HCT116 (cell line): ENCODE data around the gene CALD1. TPM values are rescaled to one million over a fixed set of nuclear protein-coding genes. Genes with fewer than 3 reads are reported as not detected.

ENCODE experiments used
- ATAC-seq: fragments of 200-7000 bp; cut with Tn5 transposase; 2 replicates; pipeline ENCODE4 v1.9.1; 2020; ENCODE audit warnings: mild to moderate bottlenecking, moderate library complexity
- BruUV-seq: library from RNA; stranded (reverse); fragments of 400-500 nt; replicated peaks from 2 replicates; lab custom pipeline; 2021; lab: Mats Ljungman, UMichigan
- CTCF ChIA-PET: fragments of 300-600 bp; sonication (Branson Sonifier 250); formaldehyde crosslinking; loops from one replicate; lab custom pipeline; 2021; ENCODE audit warnings: antibody characterized with exemption; lab: Charles Lee
- POLR2A ChIA-PET: fragments of 300-600, 350-600 bp; sonication (Branson Sonifier 250); formaldehyde crosslinking; loops from one replicate; lab custom pipeline; 2021; ENCODE audit warnings: antibody characterized with exemption; lab: Charles Lee
- RAD21 ChIA-PET, 2 experiments: fragments of 300-600 bp; sonication (Branson Sonifier 250); formaldehyde crosslinking; loops; one replicate each; lab custom pipeline; 2023; ENCODE audit warnings: low total read pairs in 2 of 2; ENCODE audit not compliant: uncharacterized antibody in 2 of 2, unreplicated experiment in 2 of 2, low non-redundant PET in 1 of 2; lab: Charles Lee
- DNase-seq: peaks from one replicate; pipeline ENCODE4 v3.0.0-alpha.2; 2010; ENCODE audit warnings: low read depth, low spot score
- H2AFZ ChIP-seq: fragments of 200-600 bp; shearing (Covaris generic), sonication (generic); 2 replicates; pipeline ENCODE4 v1.6.1; 2017; ENCODE audit warnings: low read depth, mixed run types, mixed read lengths, antibody characterized with exemption, low read length; ENCODE audit not compliant: poor library complexity, severe bottlenecking
- H3K27ac ChIP-seq: 2 replicates; pipeline ENCODE4 v1.5.1; 2012; ENCODE audit warnings: low read depth, low read length
- H3K27me3 ChIP-seq: fragments of 200-600 bp; sonication (generic); 2 replicates; pipeline ENCODE4 v1.6.1; 2016; ENCODE audit warnings: mixed run types, low read length, mixed read lengths; ENCODE audit not compliant: insufficient read depth
- H3K36me3 ChIP-seq, 2 experiments: fragments of 200-500 bp in 1 of 2; fragments of 200-600 bp in 1 of 2; sonication (Bioruptor generic) in 1 of 2; sonication (generic) in 1 of 2; 2 replicates each; pipeline versions ENCODE4 v1.5.1 to v1.6.1; 2014 to 2016; ENCODE audit warnings: low read length in 2 of 2, inconsistent platforms in 1 of 2, mixed read lengths in 1 of 2, mixed run types in 1 of 2; ENCODE audit not compliant: insufficient read depth in 2 of 2, control insufficient read depth in 1 of 2
- H3K4me1 ChIP-seq, 2 experiments: fragments of 200-600 bp in 1 of 2; sonication (generic) in 1 of 2; 2 replicates each; pipeline versions ENCODE4 v1.5.1 to v1.6.1; 2012 to 2017; ENCODE audit warnings: low read length in 2 of 2, inconsistent platforms in 1 of 2, mild to moderate bottlenecking in 1 of 2, mixed read lengths in 1 of 2, mixed run types in 1 of 2, moderate library complexity in 1 of 2; ENCODE audit not compliant: insufficient read depth in 2 of 2, control insufficient read depth in 1 of 2
- H3K4me2 ChIP-seq: fragments of 200-600 bp; sonication (generic); 2 replicates; pipeline ENCODE4 v1.6.1; 2017; ENCODE audit warnings: mixed run types, low read length, mixed read lengths
- H3K4me3 ChIP-seq, 2 experiments: fragments of 200-600 bp in 1 of 2; sonication (generic) in 1 of 2; replicated peaks in 1 of 2; 2 replicates each; pipeline ENCODE4 v1.5.1; 2011 to 2016; ENCODE audit warnings: low read length in 2 of 2, control low read depth in 1 of 2, low read depth in 1 of 2, mild to moderate bottlenecking in 1 of 2, mixed read lengths in 1 of 2, mixed run types in 1 of 2
- H3K79me2 ChIP-seq: fragments of 200-600 bp; sonication (generic); 2 replicates; pipeline ENCODE4 v1.6.1; 2017; ENCODE audit warnings: mild to moderate bottlenecking, mixed run types, low read length, moderate library complexity, mixed read lengths; ENCODE audit not compliant: insufficient read depth
- H3K9ac ChIP-seq: fragments of 200-600 bp; sonication (generic); 2 replicates; pipeline ENCODE4 v1.6.1; 2016; ENCODE audit warnings: low read length, mixed read lengths
- H3K9me2 ChIP-seq: fragments of 200-600 bp; sonication (generic), shearing (Covaris generic); 2 replicates; pipeline ENCODE4 v1.6.1; 2017; ENCODE audit warnings: mixed run types, mild to moderate bottlenecking, moderate library complexity; ENCODE audit not compliant: insufficient read depth
- H3K9me3 ChIP-seq, 2 experiments: fragments of 200-500 bp in 1 of 2; fragments of 200-600 bp in 1 of 2; sonication (Bioruptor generic) in 1 of 2; sonication (generic) in 1 of 2; 2 replicates each; pipeline ENCODE4 v1.6.1; 2014 to 2017; ENCODE audit warnings: low read length in 2 of 2, mixed read lengths in 2 of 2, inconsistent platforms in 1 of 2, low read depth in 1 of 2, mild to moderate bottlenecking in 1 of 2, mixed run types in 1 of 2, moderate library complexity in 1 of 2; ENCODE audit not compliant: control insufficient read depth in 1 of 2, insufficient read depth in 1 of 2
- H4K20me1 ChIP-seq: fragments of 200-600 bp; sonication (generic), shearing (Covaris generic); 2 replicates; pipeline ENCODE4 v1.6.1; 2017; ENCODE audit warnings: mixed run types, mild to moderate bottlenecking, moderate library complexity; ENCODE audit not compliant: insufficient read depth
- ATF3 ChIP-seq: IDR thresholded peaks from 2 replicates; pipeline ENCODE4 v1.6.1; 2012
- CEBPB ChIP-seq: IDR thresholded peaks from 2 replicates; pipeline ENCODE4 v1.6.1; 2012; ENCODE audit warnings: low read depth
- EGR1 ChIP-seq: IDR thresholded peaks from 2 replicates; pipeline ENCODE4 v1.6.1; 2012; ENCODE audit warnings: low read depth
- EZH2phosphoT487 ChIP-seq: fragments of 200-600 bp; IDR thresholded peaks from 2 replicates; pipeline ENCODE4 v1.6.1; 2018; ENCODE audit warnings: antibody characterized with exemption, borderline replicate concordance
- JUND ChIP-seq: IDR thresholded peaks from 2 replicates; pipeline ENCODE4 v1.6.1; 2012
- MAX ChIP-seq: IDR thresholded peaks from 2 replicates; pipeline ENCODE4 v1.6.1; 2012
- POLR2A ChIP-seq: IDR thresholded peaks from 2 replicates; pipeline ENCODE4 v1.7.0; 2011; ENCODE audit warnings: borderline replicate concordance; ENCODE audit not compliant: insufficient read depth, insufficient read length; ENCODE audit errors: extremely low read depth
- POLR2AphosphoS5 ChIP-seq: IDR thresholded peaks from 2 replicates; pipeline ENCODE4 v1.6.1; 2011; ENCODE audit warnings: mild to moderate bottlenecking, low read depth, low read length, moderate library complexity
- REST ChIP-seq: IDR thresholded peaks from 2 replicates; pipeline ENCODE4 v1.6.1; 2012; ENCODE audit warnings: low read depth
- SIN3A ChIP-seq: IDR thresholded peaks from 2 replicates; pipeline ENCODE4 v1.6.1; 2012; ENCODE audit warnings: low read depth
- SP1 ChIP-seq: IDR thresholded peaks from 2 replicates; pipeline ENCODE4 v1.6.1; 2012; ENCODE audit warnings: low read depth
- TCF7L2 ChIP-seq: IDR thresholded peaks from 2 replicates; pipeline ENCODE4 v1.7.0; 2011; ENCODE audit warnings: borderline replicate concordance, inconsistent platforms; ENCODE audit not compliant: insufficient read depth, insufficient read length; ENCODE audit errors: extremely low read depth
- ZBTB33 ChIP-seq: IDR thresholded peaks from 2 replicates; pipeline ENCODE4 v1.6.1; 2011; ENCODE audit warnings: mild to moderate bottlenecking, low read length, moderate library complexity; ENCODE audit not compliant: insufficient replicate concordance; ENCODE audit errors: extremely low read depth
- ZFX ChIP-seq: fragments of 450-650 bp; IDR thresholded peaks from 2 replicates; pipeline ENCODE4 v1.6.1; 2017
- ZNF274 ChIP-seq: fragments of 200-500 bp; sonication (Bioruptor generic); IDR thresholded peaks from 2 replicates; pipeline ENCODE4 v1.6.1; 2014; ENCODE audit warnings: mild to moderate bottlenecking, low read depth, low read length, inconsistent platforms
- intact Hi-C: fragments of 100-400 bp; cut with micrococcal nuclease; formaldehyde crosslinking; loops from 2 replicates; pipeline ENCODE4 v1.10.0; 2022
- total RNA-seq: library from RNA; stranded (reverse); gene quantifications from one replicate; pipeline ENCODE4 v1.2.1, GENCODE V29; 2021; ENCODE audit not compliant: unreplicated experiment

Gene CALD1
- total RNA-seq, 1 experiment from 2014 or later = 66.8 TPM

GRCh38 chr7:134907639-134908038, 128.2 kb downstream of the CALD1 start (continued):
- TF ChIP-seq ZBTB33 = no peak
- no peak for TF ChIP-seq POLR2A
- TF ChIP-seq JUND = no peak
- TF ChIP-seq ZNF274 = no peak
- TF ChIP-seq TCF7L2 = no peak

GRCh38 chr7:134908289-134908688, 128.9 kb downstream of the CALD1 start:
- no peak overlapping the region for H3K27ac ChIP-seq
- no peaks in the 10 kb centered on the region for H4K20me1 ChIP-seq
- no peak overlapping the region for H3K4me2 ChIP-seq
- no peaks in the 10 kb centered on the region for H3K36me3 ChIP-seq
- CTCF ChIA-PET = no interaction called here
- intact Hi-C loops = no loop called here
- no peaks in the 10 kb centered on the region for H3K9me3 ChIP-seq
- no TSS peak for BruUV-seq
- H3K9me2 ChIP-seq = no peaks in the 10 kb centered on the region
- RAD21 ChIA-PET = no interaction called here
- no peak for TF ChIP-seq SP1
- no peak for TF ChIP-seq REST
- no peak for TF ChIP-seq ZFX
- TF ChIP-seq POLR2AphosphoS5 = no peak
- no peak for TF ChIP-seq ZNF274
- no peak for TF ChIP-seq ZBTB33
- no peak for TF ChIP-seq TCF7L2
- TF ChIP-seq EGR1 = no peak
- no peak for TF ChIP-seq ATF3
- no peak for TF ChIP-seq EZH2phosphoT487
- no peak for TF ChIP-seq CEBPB
- TF ChIP-seq MAX = no peak
- no peak for TF ChIP-seq SIN3A
- no peak for TF ChIP-seq POLR2A
- H3K4me3 ChIP-seq = no peak overlapping the region
- H3K27me3 ChIP-seq = no peaks in the 10 kb centered on the region
- H3K9ac ChIP-seq = no peak overlapping the region
- DNase-seq (no peak), ATAC-seq (no peak)
- H2AFZ ChIP-seq = no peak overlapping the region
- H3K79me2 ChIP-seq = peaks cover 9% of the 10 kb centered on the region
- peaks cover 0 to 4% of the 10 kb centered on the region in 2 experiments; a peak in 2 of 4 replicates for H3K4me1 ChIP-seq
- POLR2A ChIA-PET = no interaction called here
